Heart right ventricle (tissue), 16 donors: ENCODE data around the gene MPP2. TPM values are rescaled to one million over a fixed set of nuclear protein-coding genes. Genes with fewer than 3 reads are reported as not detected.

ENCODE experiments used
- ATAC-seq, 8 donors: fragments of 200-7000 bp; cut with Tn5 transposase; one replicate each; pipeline ENCODE4 v1.9.1; 2020; ENCODE audit warnings: mild to moderate bottlenecking in 8 of 8, moderate library complexity in 8 of 8, moderate number of reproducible peaks in 1 of 8
- DNase-seq, 2 donors: peaks; one replicate each; pipeline ENCODE4 v3.0.0-alpha.2; 2020
- H3K27ac ChIP-seq, 10 donors: fragments of 200-600 bp; sonication (generic) in 2 of 10; one replicate each; pipeline versions ENCODE4 v1.5.0 to v1.8.0; 2020 to 2022; ENCODE audit warnings: mild to moderate bottlenecking in 3 of 10
- H3K27me3 ChIP-seq, 7 donors: fragments of 200-600 bp; one replicate each; pipeline ENCODE4 v1.8.0; 2021 to 2022; ENCODE audit warnings: mild to moderate bottlenecking in 2 of 7
- H3K36me3 ChIP-seq, 9 donors: fragments of 200-600 bp; sonication (generic) in 1 of 9; one replicate each; pipeline versions ENCODE4 v1.5.0 to v1.8.0; 2020 to 2022; ENCODE audit warnings: mild to moderate bottlenecking in 2 of 9
- H3K4me1 ChIP-seq, 9 donors: fragments of 200-600 bp; sonication (generic) in 1 of 9; one replicate each; pipeline versions ENCODE4 v1.5.0 to v1.8.0; 2020 to 2022; ENCODE audit warnings: mild to moderate bottlenecking in 4 of 9
- H3K4me3 ChIP-seq, 10 donors: fragments of 200-600 bp; sonication (generic) in 2 of 10; one replicate each; pipeline versions ENCODE4 v1.5.0 to v1.8.0; 2020 to 2022; ENCODE audit warnings: mild to moderate bottlenecking in 7 of 10, moderate library complexity in 2 of 10
- H3K9me3 ChIP-seq, 11 donors: fragments of 200-600 bp in 10 of 11; sonication (generic) in 2 of 11; one replicate each; pipeline versions ENCODE4 v1.5.0 to v1.8.0; 2013 to 2022; ENCODE audit warnings: mild to moderate bottlenecking in 2 of 11, control low read depth in 1 of 11, moderate library complexity in 1 of 11
- WGBS, 2 donors: extraction: QIAGEN DNeasy Blood & Tissue Kit; methylation state at CpG; one replicate each; pipeline ENCODE4 v1.1.7; 2013; ENCODE audit warnings: inconsistent platforms in 1 of 2; 5-methylcytosine and 5-hydroxymethylcytosine counted together
- intact Hi-C, 10 donors: fragments of 100-400 bp; cut with DNase I; formaldehyde crosslinking; loops; one replicate each; pipeline versions ENCODE4 v1.11.1 to v1.14.2; 2022
- polyA plus RNA-seq, 2 donors: library from polyadenylated mRNA; stranded (reverse); fragments of 200-250 nt; gene quantifications; one replicate each; pipeline ENCODE4 v1.2.3, GENCODE V29; 2013
- total RNA-seq, 10 donors: library from RNA; stranded (reverse); fragmentation: NEBNext Ultra II Directional in 3 of 10; extraction: Animal tissue kit (Norgen Biotek cat#: 25700) in 3 of 10; gene quantifications; one replicate each; pipeline versions ENCODE4 v1.2.1 to v1.2.4, GENCODE V29; 2021 to 2023
- TF ChIP-seq, protein P1 (sequence below), 9 donors: fragments of 200-600 bp; sonication (generic) in 2 of 9; IDR thresholded peaks; one replicate each; pipeline versions ENCODE4 v1.5.0 to v1.8.0; 2021 to 2022; ENCODE audit warnings: antibody characterized with exemption in 9 of 9, mild to moderate bottlenecking in 5 of 9, moderate library complexity in 1 of 9
- donor health status: Arrhythmogenic right ventricular cardiomyopathy.
- donor health status: ischemic (EF 13 %, LVEDD 7.1; RV severe dilation, severe dysfunction).
- donor health status: healthy with polysubstance abuse.
- donor health status: DM: no; HTN: yes; CAD: no.
- donor health status: DM: no; HTN: no; CAD: no.
- donor health status: ischemic (EF 25% LVEDD 6.9; RV normal size, moderate dysfunction).
- donor health status: ischemic (EF 25% LVEDD 5.7; RV mildly dilated, moderate dysfunction).
- donor health status: healthy.
- donor health status: DM: yes; HTN: yes; CAD: no.
- donor health status: Ischemic cardiomyopathy.
- donor health status: ischemic (EF 35%, LVEDD 5.7; RV mildly dilated, moderate dysfunction).
- donor health status: nonischemic (EF 11% LVEDD 7.7; RV severe dilation, severe dysfunction).
- donor health status: DM: yes; HTN: yes; CAD: no.
- donor health status: PGD.
- donor health status: ischemic (EF 29% LVEDD 5.4; RV normal size, mild dysfunction).
- donor health status: nonischemic (EF 23%, LVEDD 6.1; RV moderate dilation, normal function).

Gene MPP2
- total and polyA plus RNA-seq, 12 donors, result 5.0 to 20.7 (median 12.9) TPM

DNA sequence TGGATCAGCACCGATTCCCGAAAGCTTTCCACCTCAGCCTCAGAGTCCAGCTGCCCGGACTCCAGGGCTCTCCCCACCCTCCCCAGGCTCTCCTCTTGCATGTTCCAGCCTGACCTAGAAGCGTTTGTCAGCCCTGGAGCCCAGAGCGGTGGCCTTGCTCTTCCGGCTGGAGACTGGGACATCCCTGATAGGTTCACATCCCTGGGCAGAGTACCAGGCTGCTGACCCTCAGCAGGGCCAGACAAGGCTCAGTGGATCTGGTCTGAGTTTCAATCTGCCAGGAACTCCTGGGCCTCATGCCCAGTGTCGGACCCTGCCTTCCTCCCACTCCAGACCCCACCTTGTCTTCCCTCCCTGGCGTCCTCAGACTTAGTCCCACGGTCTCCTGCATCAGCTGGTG is 45.4 kb downstream of the MPP2 start:
- H3K4me1 ChIP-seq, result peaks cover 12 to 57% (median 40%) of the 10 kb centered on the region in 9 donors
- peak in 4 of 8 donors; percentile 3 to 17 (median 15) for ATAC-seq

DNA sequence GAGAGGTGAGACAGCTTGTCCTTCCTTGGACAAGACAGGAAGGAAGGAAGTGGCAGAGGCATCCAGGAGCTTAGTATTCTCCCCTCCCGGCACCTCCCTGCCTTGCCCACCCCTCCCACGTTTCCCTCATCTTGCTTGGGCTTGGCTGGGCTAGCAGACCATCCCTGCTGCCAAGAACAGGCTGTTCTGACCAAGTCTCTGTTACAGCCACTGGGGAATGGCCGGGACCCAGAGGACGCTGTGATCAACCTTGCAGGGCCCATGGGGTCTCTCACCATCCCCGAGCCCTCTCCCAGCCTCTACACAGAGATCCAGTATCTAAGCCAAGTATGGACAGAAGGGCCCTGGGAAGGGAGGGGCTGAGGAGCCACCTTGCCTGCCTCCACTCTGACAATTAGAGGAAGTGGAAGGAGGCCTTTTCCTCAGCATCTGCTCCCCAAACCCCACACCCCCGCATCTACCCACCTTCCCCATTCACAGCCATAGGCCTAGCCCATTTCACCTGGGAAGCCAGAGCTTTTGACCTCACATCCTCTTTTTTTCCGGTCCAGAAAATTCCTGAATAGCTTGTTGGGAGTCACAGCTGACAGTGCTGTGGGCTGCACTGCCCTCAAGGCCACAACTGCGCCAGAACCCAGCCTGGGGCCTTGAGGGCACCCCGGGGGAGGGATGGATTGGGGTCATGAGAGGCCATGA is 46.3 kb downstream of the MPP2 start:
- 31 to 41% methylated on average over 9 of the region's 9 CpGs for WGBS, 2 donors
- H3K4me1 ChIP-seq, result peaks cover 12 to 65% (median 40%) of the 10 kb centered on the region in 9 donors
- peak; percentile 57 to 62 for DNase-seq

More for the DNA sequence above, 45.4 kb downstream of the MPP2 start:
- intact Hi-C loops, result no loop called here
- WGBS, 2 donors, result 71 to 74% methylated on average over 9 of the region's 9 CpGs
- H3K9me3 ChIP-seq, result no peaks in the 10 kb centered on the region
- H3K36me3 ChIP-seq, result no peaks in the 10 kb centered on the region
- no peak overlapping the region for H3K4me3 ChIP-seq
- H3K27me3 ChIP-seq, result no peaks in the 10 kb centered on the region
- no peak for DNase-seq
- peak overlapping the region; percentile 51 to 90 (median 80) for H3K27ac ChIP-seq
- TF ChIP-seq, protein P1, sequence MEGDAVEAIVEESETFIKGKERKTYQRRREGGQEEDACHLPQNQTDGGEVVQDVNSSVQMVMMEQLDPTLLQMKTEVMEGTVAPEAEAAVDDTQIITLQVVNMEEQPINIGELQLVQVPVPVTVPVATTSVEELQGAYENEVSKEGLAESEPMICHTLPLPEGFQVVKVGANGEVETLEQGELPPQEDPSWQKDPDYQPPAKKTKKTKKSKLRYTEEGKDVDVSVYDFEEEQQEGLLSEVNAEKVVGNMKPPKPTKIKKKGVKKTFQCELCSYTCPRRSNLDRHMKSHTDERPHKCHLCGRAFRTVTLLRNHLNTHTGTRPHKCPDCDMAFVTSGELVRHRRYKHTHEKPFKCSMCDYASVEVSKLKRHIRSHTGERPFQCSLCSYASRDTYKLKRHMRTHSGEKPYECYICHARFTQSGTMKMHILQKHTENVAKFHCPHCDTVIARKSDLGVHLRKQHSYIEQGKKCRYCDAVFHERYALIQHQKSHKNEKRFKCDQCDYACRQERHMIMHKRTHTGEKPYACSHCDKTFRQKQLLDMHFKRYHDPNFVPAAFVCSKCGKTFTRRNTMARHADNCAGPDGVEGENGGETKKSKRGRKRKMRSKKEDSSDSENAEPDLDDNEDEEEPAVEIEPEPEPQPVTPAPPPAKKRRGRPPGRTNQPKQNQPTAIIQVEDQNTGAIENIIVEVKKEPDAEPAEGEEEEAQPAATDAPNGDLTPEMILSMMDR (IDR thresholded peaks at IDR 0.05), result no peak

DNA sequence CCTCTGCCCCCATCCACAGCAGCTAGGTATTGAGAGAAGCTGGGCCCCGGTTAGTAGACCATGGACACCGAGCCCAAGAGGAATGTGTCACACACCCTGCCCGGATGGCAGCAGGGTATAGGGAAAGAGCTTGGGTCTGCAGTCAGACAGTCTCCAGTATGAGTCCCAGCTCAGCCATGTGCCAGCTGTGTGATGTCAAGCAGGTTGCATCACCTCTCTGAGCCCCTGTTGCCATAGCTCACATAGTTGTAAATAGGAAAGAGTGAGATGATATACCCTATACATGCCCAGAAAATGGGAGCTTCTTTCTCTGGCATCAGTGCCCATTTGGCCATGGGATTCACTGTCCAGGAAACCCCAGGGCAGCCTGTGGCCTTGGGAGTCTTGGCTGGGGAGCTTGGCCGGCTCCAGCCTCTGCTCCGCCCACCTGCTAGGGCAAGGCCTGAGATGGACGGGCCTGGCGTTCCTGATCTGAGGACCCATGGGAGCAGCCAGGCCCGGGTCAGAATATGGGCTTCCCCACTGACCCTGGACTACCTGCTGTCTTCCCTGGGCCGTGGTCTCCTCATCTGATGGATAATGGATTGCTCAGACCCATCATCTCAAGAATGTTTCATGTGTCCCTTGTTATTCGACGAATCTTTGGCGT is 47.1 kb downstream of the MPP2 start:
- DNase-seq, result no peak
- intact Hi-C loops, result no loop called here
- no peak for ATAC-seq
- WGBS, 2 donors, result 76 to 81% methylated on average over 12 of the region's 12 CpGs
- peak overlapping the region; percentile 51 to 90 (median 80) for H3K27ac ChIP-seq
- H3K27me3 ChIP-seq, result no peaks in the 10 kb centered on the region
- H3K4me3 ChIP-seq, result no peak overlapping the region
- H3K36me3 ChIP-seq, result no peaks in the 10 kb centered on the region
- no peaks in the 10 kb centered on the region for H3K9me3 ChIP-seq
- TF ChIP-seq, protein P1 (IDR thresholded peaks at IDR 0.05), result no peak
- H3K4me1 ChIP-seq, result peaks cover 12 to 65% (median 40%) of the 10 kb centered on the region in 9 donors

More for the DNA sequence above, 46.3 kb downstream of the MPP2 start:
- peak overlapping the region; percentile 51 to 90 (median 80) for H3K27ac ChIP-seq
- H3K4me3 ChIP-seq, result no peak overlapping the region
- H3K9me3 ChIP-seq, result no peaks in the 10 kb centered on the region
- TF ChIP-seq, protein P1 (IDR thresholded peaks at IDR 0.05), result no peak
- H3K36me3 ChIP-seq, result no peaks in the 10 kb centered on the region
- H3K27me3 ChIP-seq, result no peaks in the 10 kb centered on the region
- peak; percentile 61 to 95 (median 81) for ATAC-seq
- intact Hi-C loops, result no loop called here

DNA sequence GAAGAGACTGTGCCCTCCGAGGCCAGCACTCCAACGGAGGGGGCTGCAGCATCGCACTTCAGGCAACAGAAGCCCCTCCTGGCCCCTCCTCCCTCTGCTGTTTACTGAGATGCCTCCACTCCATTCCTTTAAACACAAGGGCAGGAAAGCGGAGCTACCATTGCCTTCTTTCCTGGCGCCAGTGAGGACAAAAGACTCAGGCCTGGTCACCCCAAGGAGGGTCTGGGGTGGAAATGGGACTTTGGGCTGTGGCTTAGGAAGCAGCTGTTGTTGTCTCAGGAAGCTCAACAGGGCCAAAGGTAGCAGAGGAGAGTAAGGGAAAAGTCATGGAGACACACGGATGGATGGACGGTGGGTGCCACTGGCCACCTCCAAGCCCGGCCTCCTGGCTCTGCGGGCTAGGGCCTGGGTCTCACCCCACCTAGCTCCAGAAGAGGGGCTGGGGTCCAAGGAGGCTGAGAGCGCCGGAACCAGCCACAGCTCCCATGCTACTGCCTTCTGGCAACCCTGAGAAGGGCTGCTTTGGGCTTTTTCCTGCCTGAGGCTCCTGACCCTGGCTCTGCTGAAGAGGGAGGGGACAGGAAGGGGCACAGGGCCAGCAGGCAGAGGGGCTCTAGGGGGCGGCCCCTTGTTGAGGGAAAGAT is 49.3 kb downstream of the MPP2 start:
- DNase-seq (peak in 1 of 2 donors; percentile 35), ATAC-seq (peak in 6 of 8 donors; percentile 1 to 54 (median 36))
- peak overlapping the region; percentile 41 to 90 (median 82) for H3K27ac ChIP-seq
- peaks cover 12 to 70% (median 50%) of the 10 kb centered on the region in 9 donors for H3K4me1 ChIP-seq
- H3K4me3 ChIP-seq, result peak overlapping the region in 1 of 10 donors; percentile 10
- no peaks in the 10 kb centered on the region for H3K9me3 ChIP-seq
- no peaks in the 10 kb centered on the region for H3K27me3 ChIP-seq
- TF ChIP-seq, protein P1 (IDR thresholded peaks at IDR 0.05), result no peak
- intact Hi-C loops, result no loop called here
- peaks cover 0 to 4% (median 0%) of the 10 kb centered on the region in 9 donors for H3K36me3 ChIP-seq
- WGBS, 2 donors, result 52 to 56% methylated on average over 12 of the region's 12 CpGs
